ENCODE data around the gene C16orf82.
A peak's percentile ranks its signal among the peaks of the same experiment; 100 is the strongest.

The C16orf82 gene

GRCh38 chr16:27096375-27096774 lies 29.6 kb downstream of the C16orf82 start:
- DNase-seq = no peak

DNA sequence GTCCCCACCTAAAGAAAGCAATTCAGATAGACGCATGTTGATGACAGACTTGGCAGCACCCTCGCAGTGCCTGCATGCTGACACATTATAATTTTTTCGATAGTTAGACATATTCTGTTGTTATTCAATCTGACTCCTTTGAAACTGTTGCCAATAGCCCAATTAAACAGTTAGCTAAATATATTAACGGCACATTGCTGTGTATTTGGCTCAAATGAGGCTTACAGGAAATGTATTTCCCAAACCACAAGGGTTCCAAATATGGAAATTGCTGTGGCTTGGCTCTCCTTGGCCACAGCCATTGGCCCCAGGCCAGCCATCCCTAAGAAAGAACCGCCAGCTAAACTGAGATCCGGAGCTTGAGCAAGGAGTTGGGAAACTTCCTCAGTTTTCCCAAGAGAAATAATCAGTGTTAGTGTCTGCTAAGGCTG lies 31.1 kb downstream of the C16orf82 start:
- no peak for DNase-seq

- no peak for DNase-seq
Observed at GRCh38 chr16:27098366-27099049, 31.8 kb downstream of the C16orf82 start.

DNA sequence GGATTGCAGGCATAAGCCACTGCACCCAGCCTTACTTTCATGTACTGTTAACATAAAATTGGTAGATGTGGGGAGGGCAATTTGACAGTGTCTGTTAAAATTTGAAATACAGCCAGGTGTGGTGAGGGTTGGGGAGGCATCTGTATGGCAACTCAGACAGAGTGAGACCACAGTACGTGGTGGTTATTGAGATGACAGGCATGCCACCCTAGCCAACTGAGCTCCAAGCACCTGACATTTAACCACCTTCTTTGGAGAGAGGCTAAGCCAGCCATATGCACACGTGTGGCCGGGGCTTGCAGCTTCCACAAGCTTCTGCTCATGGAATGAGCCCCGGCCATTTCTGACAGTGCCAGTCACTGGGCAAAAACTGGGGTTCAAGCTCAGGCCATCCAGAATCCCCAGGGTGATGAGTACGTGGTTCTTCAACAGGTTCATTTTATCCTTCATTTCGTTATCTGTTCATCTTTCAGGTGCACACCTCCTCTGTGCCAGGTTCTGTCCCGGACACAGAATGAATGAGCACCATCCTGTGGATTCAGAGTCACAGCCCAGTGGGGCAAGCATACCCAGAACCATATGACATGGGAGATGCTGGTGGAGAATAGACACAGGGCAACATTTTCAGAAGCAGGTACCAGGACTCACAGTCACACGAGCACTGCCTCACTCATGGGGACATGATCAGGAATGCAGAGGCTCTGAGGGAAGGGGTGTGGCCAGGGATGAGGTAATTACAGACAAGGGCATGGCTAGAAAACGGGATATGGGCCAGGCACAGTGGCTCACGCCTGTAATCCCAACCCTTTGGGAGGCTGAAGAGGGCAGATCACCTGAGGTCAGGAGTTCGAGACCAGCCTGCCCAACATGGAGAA lies 36.2 kb downstream of the C16orf82 start:
- no peak for DNase-seq

- no peak for DNase-seq
Observed at GRCh38 chr16:27103954-27104353, 37.2 kb downstream of the C16orf82 start.

DNA sequence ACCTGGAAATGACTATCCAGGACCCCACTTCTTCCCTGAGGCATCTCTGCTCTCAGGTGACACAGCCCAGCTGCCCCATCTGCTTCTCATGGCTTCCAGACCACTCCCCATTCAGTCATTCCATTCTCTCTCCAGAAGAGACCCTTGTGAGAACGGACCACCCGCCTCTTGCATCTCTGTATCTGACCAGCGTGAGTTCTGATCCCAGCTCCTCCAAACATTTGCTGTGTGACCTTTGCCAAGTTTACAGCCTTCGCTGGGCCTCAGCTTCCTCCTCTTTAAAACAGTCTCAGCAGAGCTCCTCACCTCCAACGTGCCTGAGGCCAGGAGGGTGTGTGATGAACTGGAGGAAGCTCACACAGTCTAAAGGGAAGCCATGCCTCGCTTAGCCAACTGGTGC lies 39.6 kb downstream of the C16orf82 start:
- DNase-seq = no peak

GRCh38 chr16:27107185-27107592 lies 40.5 kb downstream of the C16orf82 start:
- DNase-seq = no peak

- DNase-seq = no peak
Observed at GRCh38 chr16:27108051-27108770, 41.5 kb downstream of the C16orf82 start.

GRCh38 chr16:27108826-27109665 lies 42.3 kb downstream of the C16orf82 start:
- DNase-seq = no peak

GRCh38 chr16:27109666-27110523 lies 43.2 kb downstream of the C16orf82 start:
- DNase-seq = peak; percentile 57 to 80 (median 68)

DNA sequence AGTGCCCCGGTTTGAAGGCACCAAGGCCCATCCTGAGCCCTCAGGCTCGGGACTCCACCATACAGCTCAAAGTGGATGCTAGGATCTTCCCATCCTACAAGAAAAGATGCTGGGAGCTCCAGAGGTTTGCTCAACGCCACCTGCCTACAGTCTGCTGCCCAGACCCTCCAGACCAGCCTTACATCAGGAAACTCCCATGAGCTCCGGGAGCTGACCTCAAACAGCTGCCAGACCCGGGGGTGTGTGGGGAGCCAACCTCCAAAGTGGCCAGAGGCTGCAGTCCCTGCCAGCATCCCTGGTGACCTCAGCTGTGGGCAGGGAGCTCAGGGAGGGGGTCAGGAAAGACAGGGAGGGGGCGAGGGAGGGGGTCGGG lies 43.8 kb downstream of the C16orf82 start:
- no peak for DNase-seq

DNA sequence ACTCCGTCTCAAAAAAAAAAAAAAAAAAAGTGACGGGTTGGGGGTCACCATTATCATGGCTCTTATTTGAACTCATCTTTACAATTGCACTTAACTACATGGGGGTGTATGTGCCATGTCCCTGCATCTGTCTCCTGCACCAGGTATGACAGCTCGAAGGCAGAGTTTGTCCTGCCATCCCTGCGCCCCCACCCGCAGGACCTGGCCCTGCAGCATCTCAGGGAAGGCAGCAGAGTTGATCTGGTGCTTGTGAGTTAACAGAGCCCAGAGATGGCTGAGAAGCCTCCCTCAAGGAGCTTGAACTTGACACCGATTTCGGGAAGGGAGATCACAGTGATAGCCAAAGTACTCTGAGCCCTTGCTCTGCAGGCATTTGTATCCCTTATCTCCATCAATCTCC lies 44.8 kb downstream of the C16orf82 start:
- DNase-seq = no peak

DNA sequence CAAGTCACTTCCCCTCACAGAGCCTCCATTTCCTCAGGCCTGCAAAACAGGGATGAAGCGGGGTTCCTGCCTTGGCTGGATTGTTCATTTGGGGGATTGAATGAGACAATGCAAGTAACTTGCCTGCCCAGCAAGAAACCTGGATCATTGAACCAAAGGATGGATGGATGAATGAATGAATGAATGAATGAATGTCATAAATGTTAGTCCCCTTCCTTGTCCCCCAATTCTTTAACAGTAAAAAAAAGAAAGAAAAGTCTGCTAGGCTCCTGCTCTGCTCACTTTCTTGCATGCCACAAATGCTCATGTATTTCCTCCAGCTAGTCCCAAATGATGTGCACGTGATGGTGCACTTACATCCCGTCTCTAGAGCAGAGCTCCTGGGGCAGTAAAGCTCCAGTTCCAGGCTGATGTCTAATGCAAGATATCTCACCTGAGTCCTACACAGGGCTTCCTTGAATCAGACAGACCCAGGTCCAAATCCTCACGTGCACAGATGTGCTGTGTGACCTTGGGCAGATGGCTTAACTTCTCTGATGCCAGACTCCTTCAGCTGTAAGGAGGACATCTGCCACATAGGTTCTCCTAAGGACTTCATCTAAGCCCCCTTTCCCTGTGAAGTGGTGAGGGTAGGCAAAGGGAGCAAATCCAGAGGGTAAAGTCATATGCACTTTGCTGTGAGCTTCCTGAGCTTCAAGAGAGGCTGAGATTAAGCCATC lies 45.5 kb downstream of the C16orf82 start:
- DNase-seq = no peak

GRCh38 chr16:27113341-27113841 lies 46.7 kb downstream of the C16orf82 start:
- no peak for DNase-seq

GRCh38 chr16:27114006-27114405 lies 47.3 kb downstream of the C16orf82 start:
- no peak for DNase-seq

DNA sequence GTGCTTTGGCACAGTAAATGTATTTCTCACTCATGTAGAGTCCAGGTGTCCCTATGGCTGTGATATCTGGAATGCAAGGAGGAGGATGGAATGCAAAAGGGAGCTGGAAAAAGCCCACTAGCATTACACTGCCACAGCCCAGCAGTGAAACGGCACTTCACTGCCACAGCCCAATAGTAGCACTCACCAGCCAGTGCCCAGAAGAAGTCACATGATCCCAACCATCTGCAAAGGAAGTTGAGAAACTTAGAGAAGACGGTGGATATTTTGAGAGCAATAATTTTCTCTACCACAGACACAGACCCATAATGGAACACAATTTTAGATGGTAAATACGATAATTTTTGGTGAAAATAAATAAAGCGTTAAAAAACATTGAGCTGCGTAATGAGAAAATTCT lies 51.8 kb downstream of the C16orf82 start:
- no peak for DNase-seq

Data from activated naive CD4-positive, alpha-beta T cell (primary cell).